Astrocyte (in vitro differentiated cells and primary cell): ENCODE data around the gene IDH3B. TPM values are rescaled to one million over a fixed set of nuclear protein-coding genes. Genes with fewer than 3 reads are reported as not detected.
"Not testable (repeated sequence)": the region's sequence is repeated elsewhere in the genome, so short reads cannot be mapped to it uniquely, and the experiment has no call there.

ENCODE experiments used
- DNase-seq: peaks from one replicate; pipeline ENCODE4 v3.0.0-alpha.2; 2010; ENCODE audit warnings: low read depth
- FAIRE-seq: peaks from 2 replicates; lab custom pipeline; 2011; peaks lifted over from hg19 to GRCh38; lab: Jason Lieb, UNC
- H2AFZ ChIP-seq: 2 replicates; pipeline ENCODE4 v1.6.0; 2012; ENCODE audit warnings: low read depth, low read length, inconsistent platforms
- H3K27ac ChIP-seq: 2 replicates; pipeline ENCODE4 v1.5.1; 2011; ENCODE audit warnings: low read depth, low read length, inconsistent platforms
- H3K27me3 ChIP-seq: 2 replicates; pipeline ENCODE4 v1.6.0; 2011; ENCODE audit warnings: low read length, inconsistent platforms; ENCODE audit not compliant: insufficient read depth
- H3K36me3 ChIP-seq: 2 replicates; pipeline ENCODE4 v1.5.1; 2011; ENCODE audit warnings: low read length, inconsistent platforms; ENCODE audit not compliant: insufficient read depth
- H3K4me1 ChIP-seq: 2 replicates; pipeline ENCODE4 v1.5.1; 2011; ENCODE audit warnings: low read length, inconsistent platforms; ENCODE audit not compliant: insufficient read depth
- H3K4me2 ChIP-seq: 2 replicates; pipeline ENCODE4 v1.6.0; 2012; ENCODE audit warnings: low read length, inconsistent platforms
- H3K4me3 ChIP-seq: 2 replicates; pipeline ENCODE4 v1.5.1; 2011; ENCODE audit warnings: low read depth, mild to moderate bottlenecking, low read length, inconsistent platforms; ENCODE audit not compliant: insufficient read depth
- H3K79me2 ChIP-seq: 2 replicates; pipeline ENCODE4 v1.6.0; 2012; ENCODE audit warnings: mild to moderate bottlenecking, low read length, inconsistent platforms; ENCODE audit not compliant: insufficient read depth
- H3K9ac ChIP-seq: 2 replicates; pipeline ENCODE4 v1.6.0; 2012; ENCODE audit warnings: mild to moderate bottlenecking, low read length, inconsistent platforms
- H3K9me3 ChIP-seq: 2 replicates; pipeline ENCODE4 v1.5.1; 2012; ENCODE audit warnings: low read depth, mild to moderate bottlenecking, low read length, inconsistent platforms; ENCODE audit not compliant: insufficient read depth
- H4K20me1 ChIP-seq: 2 replicates; pipeline ENCODE4 v1.6.0; 2012; ENCODE audit warnings: low read length, inconsistent platforms; ENCODE audit not compliant: insufficient read depth
- H3K27ac Mint-ChIP-seq: one replicate; pipeline ENCODE4 v1.8.0; 2021; ENCODE audit warnings: mild to moderate bottlenecking, mixed read lengths; ENCODE audit not compliant: unreplicated experiment
- H3K27me3 Mint-ChIP-seq: one replicate; pipeline ENCODE4 v1.8.0; 2021; ENCODE audit warnings: low read depth, mixed read lengths; ENCODE audit not compliant: unreplicated experiment
- H3K36me3 Mint-ChIP-seq: one replicate; pipeline ENCODE4 v1.8.0; 2021; ENCODE audit warnings: low read depth, mixed read lengths; ENCODE audit not compliant: unreplicated experiment
- H3K4me1 Mint-ChIP-seq: one replicate; pipeline ENCODE4 v1.8.0; 2021; ENCODE audit warnings: low read depth, mixed read lengths; ENCODE audit not compliant: unreplicated experiment
- H3K4me3 Mint-ChIP-seq: one replicate; pipeline ENCODE4 v1.8.0; 2021; ENCODE audit warnings: mild to moderate bottlenecking, moderate library complexity, mixed read lengths; ENCODE audit not compliant: unreplicated experiment
- H3K9me3 Mint-ChIP-seq: one replicate; pipeline ENCODE4 v1.8.0; 2021; ENCODE audit warnings: mild to moderate bottlenecking, mixed read lengths; ENCODE audit not compliant: unreplicated experiment
- CTCF ChIP-seq: IDR thresholded peaks from 2 replicates; pipeline ENCODE4 v1.5.1; 2011; ENCODE audit warnings: low read depth, mild to moderate bottlenecking, inconsistent platforms, low read length, moderate library complexity; ENCODE audit not compliant: insufficient read depth
- EZH2 ChIP-seq: IDR thresholded peaks from 2 replicates; pipeline ENCODE4 v1.6.1; 2012; ENCODE audit warnings: mild to moderate bottlenecking, low read length, inconsistent platforms; ENCODE audit not compliant: insufficient read depth
- total RNA-seq: library from RNA; stranded (reverse); gene quantifications from 2 replicates; pipeline ENCODE4 v1.2.1, GENCODE V29; 2021

IDH3B gene
- total RNA-seq, 1 donor from 2014 or later: 74.8 TPM

GRCh38 chr20:2698186-2698817, 34.3 kb upstream of the IDH3B start:
- H3K27me3 ChIP-seq: peaks cover 43% of the 10 kb centered on the region
- H3K4me3 Mint-ChIP-seq: no peak overlapping the region

GRCh38 chr20:2697768-2698167, 33.8 kb upstream of the IDH3B start:
- Histone ChIP-seq H3K4me2 (no peak overlapping the region), H2AFZ (no peak overlapping the region), H3K27me3 (peaks cover 43% of the 10 kb centered on the region), H3K4me1 (no peaks in the 10 kb centered on the region), H3K27ac (no peak overlapping the region), H4K20me1 (peaks cover 12% of the 10 kb centered on the region), H3K36me3 (no peaks in the 10 kb centered on the region), H3K79me2 (no peaks in the 10 kb centered on the region), H3K9me3 (no peaks in the 10 kb centered on the region), H3K4me3 (no peak overlapping the region), H3K9ac (no peak overlapping the region)
- no peak for FAIRE-seq
- Mint-ChIP-seq H3K27me3 (peaks cover 71% of the 10 kb centered on the region), H3K4me3 (no peak overlapping the region), H3K9me3 (peaks cover 5% of the 10 kb centered on the region), H3K27ac (no peak overlapping the region), H3K4me1 (no peaks in the 10 kb centered on the region), H3K36me3 (no peaks in the 10 kb centered on the region)
- TF ChIP-seq EZH2 (no peak), CTCF (no peak)
- DNase-seq: no peak

More at GRCh38 chr20:2698186-2698817, 34.3 kb upstream of the IDH3B start:
- peaks cover 5% of the 10 kb centered on the region for H3K9me3 Mint-ChIP-seq
- Histone ChIP-seq H3K4me2 (no peak overlapping the region), H3K9ac (no peak overlapping the region), H4K20me1 (peaks cover 12% of the 10 kb centered on the region), H3K79me2 (no peaks in the 10 kb centered on the region), H3K4me1 (no peaks in the 10 kb centered on the region), H2AFZ (no peak overlapping the region), H3K4me3 (no peak overlapping the region), H3K36me3 (no peaks in the 10 kb centered on the region), H3K9me3 (no peaks in the 10 kb centered on the region), H3K27ac (no peak overlapping the region)
- H3K27ac Mint-ChIP-seq: no peak overlapping the region
- TF ChIP-seq EZH2: no peak
- no peak for TF ChIP-seq CTCF
- FAIRE-seq (no peak), DNase-seq (no peak)
- no peaks in the 10 kb centered on the region for H3K36me3 Mint-ChIP-seq
- no peaks in the 10 kb centered on the region for H3K4me1 Mint-ChIP-seq
- peaks cover 71% of the 10 kb centered on the region for H3K27me3 Mint-ChIP-seq

GRCh38 chr20:2696646-2697045, 32.6 kb upstream of the IDH3B start:
- Mint-ChIP-seq H3K27ac (no peak overlapping the region), H3K9me3 (peaks cover 9% of the 10 kb centered on the region), H3K27me3 (peaks cover 71% of the 10 kb centered on the region), H3K36me3 (peaks cover 1% of the 10 kb centered on the region), H3K4me1 (no peaks in the 10 kb centered on the region), H3K4me3 (no peak overlapping the region)
- no peak overlapping the region for H3K4me2 ChIP-seq
- no peak overlapping the region for H3K27ac ChIP-seq
- TF ChIP-seq CTCF (no peak), EZH2 (no peak)
- no peak overlapping the region for H3K4me3 ChIP-seq
- FAIRE-seq: no peak
- no peak overlapping the region for H2AFZ ChIP-seq
- no peaks in the 10 kb centered on the region for H3K9me3 ChIP-seq
- H4K20me1 ChIP-seq: peaks cover 12% of the 10 kb centered on the region
- no peaks in the 10 kb centered on the region for H3K4me1 ChIP-seq
- DNase-seq: no peak
- no peaks in the 10 kb centered on the region for H3K79me2 ChIP-seq
- H3K36me3 ChIP-seq: no peaks in the 10 kb centered on the region
- H3K27me3 ChIP-seq: peaks cover 50% of the 10 kb centered on the region
- no peak overlapping the region for H3K9ac ChIP-seq

- H3K79me2 ChIP-seq, DNase-seq, H3K4me1 Mint-ChIP-seq, H3K27ac ChIP-seq, FAIRE-seq, H3K36me3 ChIP-seq, H3K9me3 ChIP-seq, H3K4me1 ChIP-seq, H3K36me3 Mint-ChIP-seq, H3K4me3 Mint-ChIP-seq, H3K4me2 ChIP-seq, H3K4me3 ChIP-seq, H2AFZ ChIP-seq, H3K27ac Mint-ChIP-seq, H3K9ac ChIP-seq: not testable (repeated sequence)
- H3K27me3 Mint-ChIP-seq: peaks cover 72% of the 10 kb centered on the region
- H3K9me3 Mint-ChIP-seq: peaks cover 11% of the 10 kb centered on the region
- Histone ChIP-seq H3K27me3 (peaks cover 53% of the 10 kb centered on the region), H4K20me1 (peaks cover 12% of the 10 kb centered on the region)
Observed at GRCh38 chr20:2695984-2696525, 32.0 kb upstream of the IDH3B start.
